ENCODE measurements around the gene ASS1.

DNA sequence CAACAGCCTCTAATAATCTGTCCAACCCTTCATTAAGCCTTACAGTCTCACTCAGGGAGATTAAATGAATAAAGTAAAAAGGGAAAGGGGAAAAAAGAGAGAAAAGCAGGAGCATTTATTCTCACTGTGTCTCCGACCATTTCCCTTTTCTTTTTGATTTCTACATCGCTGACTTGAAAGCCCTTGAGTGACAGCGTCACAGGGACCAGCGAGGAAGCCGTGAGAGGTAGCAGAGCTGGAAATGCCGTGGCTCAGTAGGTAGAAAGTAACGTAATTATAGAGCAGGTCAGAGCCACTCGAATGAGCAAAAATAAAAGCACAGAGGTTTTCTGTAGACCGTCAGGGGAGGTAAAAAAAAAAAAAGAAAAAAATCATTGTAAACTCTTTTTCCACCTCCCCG lies 52.4 kb downstream of the ASS1 start:
- TF ChIP-seq CTCF (IDR thresholded peaks at IDR 0.05; ENCODE audit: insufficient read depth, low read depth, low read length) = no peak
- TF ChIP-seq EZH2 (IDR thresholded peaks at IDR 0.05; ENCODE audit: insufficient read depth, low read length) = no peak

Measured in astrocyte (in vitro differentiated cells and primary cell).